Left lung (tissue), 10 donors: Measurements from ENCODE around the gene CADM4. TPM values are rescaled to one million over a fixed set of nuclear protein-coding genes. Genes with fewer than 3 reads are reported as not detected.
"Not testable (repeated sequence)": the region's sequence is repeated elsewhere in the genome, so short reads cannot be mapped to it uniquely, and the experiment has no call there.

ENCODE experiments used
- ATAC-seq: fragments of 200-7000 bp; cut with Tn5 transposase; one replicate; pipeline ENCODE4 v1.9.1; 2020; ENCODE audit warnings: moderate library complexity
- DNase-seq, 4 donors: peaks; one replicate each; pipeline ENCODE4 v3.0.0-alpha.2; 2013 to 2020
- H3K27ac ChIP-seq, 2 donors: fragments of 200-600 bp; sonication (generic) in 1 of 2; one replicate each; pipeline versions ENCODE4 v1.5.0 to v1.8.0; 2020 to 2021
- H3K27me3 ChIP-seq, 2 donors: fragments of 200-600 bp; sonication (generic) in 1 of 2; one replicate each; pipeline versions ENCODE4 v1.5.0 to v1.8.0; 2020 to 2021
- H3K36me3 ChIP-seq, 2 donors: fragments of 200-600 bp; sonication (generic) in 1 of 2; one replicate each; pipeline versions ENCODE4 v1.5.0 to v1.8.0; 2020 to 2021
- H3K4me1 ChIP-seq, 2 donors: fragments of 200-600 bp; one replicate each; pipeline ENCODE4 v1.8.0; 2021
- H3K4me3 ChIP-seq, 2 donors: fragments of 200-600 bp; sonication (generic) in 1 of 2; one replicate each; pipeline versions ENCODE4 v1.5.0 to v1.8.0; 2020 to 2021; ENCODE audit warnings: mild to moderate bottlenecking in 1 of 2
- H3K9me3 ChIP-seq, 2 donors: fragments of 200-600 bp; sonication (generic) in 1 of 2; one replicate each; pipeline versions ENCODE4 v1.5.0 to v1.8.0; 2020 to 2021
- CTCF ChIP-seq, 2 donors: fragments of 200-600 bp; sonication (generic) in 1 of 2; IDR thresholded peaks; one replicate each; pipeline versions ENCODE4 v1.5.0 to v1.8.0; 2021; ENCODE audit warnings: antibody characterized with exemption in 2 of 2
- intact Hi-C, 2 donors: fragments of 100-400 bp; cut with DNase I; formaldehyde crosslinking; loops; one replicate each; pipeline versions ENCODE4 v1.11.2 to v1.14.2; 2022
- polyA plus RNA-seq, 6 donors: library from polyadenylated mRNA; unstranded; fragments of 120-200 nt; gene quantifications; one replicate each; pipeline ENCODE4 v1.2.1, GENCODE V29; 2013; ENCODE audit not compliant: insufficient read length in 6 of 6
- total RNA-seq, 2 donors: library from RNA; stranded (reverse); fragmentation: NEBNext Ultra II Directional; extraction: Animal tissue kit (Norgen Biotek cat#: 25700); gene quantifications; one replicate each; pipeline ENCODE4 v1.2.1, GENCODE V29; 2021
- donor health status: DM: no; HTN: yes; CAD: no.
- donor health status: DM: no; HTN: no; CAD: no.

The CADM4 gene
- total and polyA plus RNA-seq, 8 donors: 4.7 to 24.0 (median 19.6) TPM

GRCh38 chr19:43605875-43606568, 33.6 kb downstream of the CADM4 start:
- ATAC-seq (no peak), DNase-seq (no peak)
- Histone ChIP-seq H3K9me3 (no peaks in the 10 kb centered on the region), H3K36me3 (peaks cover 0 to 22% of the 10 kb centered on the region in 2 donors), H3K4me3 (no peak overlapping the region), H3K4me1 (no peaks in the 10 kb centered on the region), H3K27me3 (no peaks in the 10 kb centered on the region), H3K27ac (no peak overlapping the region)
- no peak for TF ChIP-seq CTCF (IDR thresholded peaks at IDR 0.05)
- intact Hi-C loops: no loop called here

DNA sequence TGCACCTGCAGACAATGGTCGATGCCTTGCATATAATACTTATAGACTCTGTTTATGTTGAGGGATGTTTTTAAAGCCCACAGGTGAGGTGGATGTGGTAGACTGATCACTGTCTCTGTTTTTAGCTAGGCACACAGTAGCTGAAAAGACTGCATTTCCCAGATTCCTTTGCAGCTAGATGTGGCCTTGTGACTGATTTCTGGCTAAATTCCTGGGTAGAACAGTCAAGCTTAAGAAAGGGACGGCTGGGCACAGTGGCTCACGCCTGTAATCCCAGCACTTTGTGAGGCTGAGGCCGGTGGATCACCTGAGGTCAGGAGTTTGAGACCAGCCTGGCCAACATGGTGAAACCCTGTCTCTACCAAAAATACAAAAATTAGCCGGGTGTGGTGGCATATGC, 39.3 kb downstream of the CADM4 start:
- H3K9me3 ChIP-seq, ATAC-seq, intact Hi-C loops, H3K27ac ChIP-seq, DNase-seq, H3K27me3 ChIP-seq, H3K4me3 ChIP-seq: not testable (repeated sequence)
- Histone ChIP-seq H3K36me3 (peaks cover 0 to 40% of the 10 kb centered on the region in 2 donors), H3K4me1 (peaks cover 7 to 24% of the 10 kb centered on the region in 2 donors)

DNA sequence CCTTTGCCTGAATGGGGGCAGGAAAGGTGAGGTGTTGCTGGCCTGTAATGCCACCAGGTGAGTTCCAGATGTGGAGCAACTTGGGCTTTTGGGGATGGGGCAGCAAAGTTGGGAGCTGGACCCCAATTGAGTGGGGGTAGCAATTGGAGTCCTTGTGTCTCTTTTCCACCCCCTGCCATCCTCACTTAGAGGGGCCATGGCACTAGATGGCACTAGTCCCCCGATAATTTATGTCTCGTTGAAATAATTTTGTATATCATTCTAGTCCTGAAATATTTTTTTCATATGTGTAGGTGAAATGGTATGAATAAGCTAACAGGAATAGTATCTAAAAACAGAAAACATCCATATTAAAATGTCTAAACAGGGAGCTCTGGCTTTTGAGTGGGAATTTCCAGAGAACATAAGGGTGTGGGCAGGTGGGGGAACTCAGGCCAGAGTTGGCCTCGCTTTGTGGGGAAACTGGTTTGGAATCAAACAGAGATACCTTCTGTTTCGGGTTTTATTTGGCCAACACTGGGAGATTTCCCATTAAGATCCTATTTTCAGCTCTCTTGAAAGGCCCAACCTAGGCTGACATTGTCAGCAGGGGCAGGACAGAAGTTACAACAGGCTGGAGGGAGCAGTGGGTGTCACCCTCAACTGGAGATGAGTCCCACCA, 39.9 kb downstream of the CADM4 start:
- Histone ChIP-seq H3K4me3 (no peak overlapping the region), H3K9me3 (no peaks in the 10 kb centered on the region), H3K27me3 (no peaks in the 10 kb centered on the region), H3K36me3 (peaks cover 0 to 40% of the 10 kb centered on the region in 2 donors), H3K4me1 (peaks cover 7 to 29% of the 10 kb centered on the region in 2 donors), H3K27ac (no peak overlapping the region)
- TF ChIP-seq CTCF (IDR thresholded peaks at IDR 0.05): no peak
- intact Hi-C loops: no loop called here
- DNase-seq (no peak), ATAC-seq (no peak)

GRCh38 chr19:43598445-43599240, 41.0 kb downstream of the CADM4 start:
- H3K27me3 ChIP-seq: no peaks in the 10 kb centered on the region
- intact Hi-C loops: no loop called here
- no peak for TF ChIP-seq CTCF (IDR thresholded peaks at IDR 0.05)
- H3K4me3 ChIP-seq: no peak overlapping the region
- no peak for DNase-seq
- H3K27ac ChIP-seq: no peak overlapping the region
- H3K9me3 ChIP-seq: no peaks in the 10 kb centered on the region
- no peak for ATAC-seq
- H3K4me1 ChIP-seq: peaks cover 16 to 41% of the 10 kb centered on the region in 2 donors
- H3K36me3 ChIP-seq: peaks cover 0 to 44% of the 10 kb centered on the region in 2 donors

DNA sequence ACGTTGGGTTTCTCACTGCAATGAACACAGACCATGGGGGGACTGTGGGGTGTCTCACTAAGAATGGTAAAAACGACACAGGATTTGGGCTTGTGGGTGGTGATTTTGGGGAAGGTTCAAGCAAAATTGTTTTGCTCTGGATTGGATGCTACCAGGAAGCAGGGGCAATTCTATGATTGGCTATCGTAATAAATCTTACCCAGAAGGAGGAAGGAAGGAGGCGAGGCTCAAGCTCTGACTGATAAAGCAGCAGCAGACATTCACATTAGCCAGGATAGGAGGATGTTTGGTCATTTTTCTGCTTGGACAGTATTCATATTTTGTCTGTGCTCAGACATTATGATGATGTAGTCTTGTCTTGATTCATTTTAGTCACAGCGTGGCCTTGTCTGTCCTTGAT, 41.8 kb downstream of the CADM4 start:
- TF ChIP-seq CTCF (IDR thresholded peaks at IDR 0.05): no peak
- no peak for DNase-seq
- Histone ChIP-seq H3K36me3 (peaks cover 0 to 52% of the 10 kb centered on the region in 2 donors), H3K4me1 (peaks cover 16 to 44% of the 10 kb centered on the region in 2 donors), H3K9me3 (no peaks in the 10 kb centered on the region), H3K4me3 (peak overlapping the region in 1 of 2 donors; percentile 82), H3K27me3 (no peaks in the 10 kb centered on the region), H3K27ac (no peak overlapping the region)
- no peak for ATAC-seq
- intact Hi-C loops: no loop called here
